Subcutaneous adipose tissue (tissue), 4 donors: Measurements from ENCODE around the gene DLL4. TPM values are rescaled to one million over a fixed set of nuclear protein-coding genes. Genes with fewer than 3 reads are reported as not detected.

Source experiments
- CTCF ChIP-seq: fragments of 450-650 bp; IDR thresholded peaks from one replicate; pipeline ENCODE4 v1.5.1; 2016; ENCODE audit warnings: low read depth, mild to moderate bottlenecking, control low read depth, antibody characterized with exemption, moderate library complexity
- total RNA-seq, 4 donors: library from RNA; depleted of rRNA; stranded (reverse); fragments of >200 nt; gene quantifications; one replicate each; pipeline ENCODE4 v1.1.0, GENCODE V29; 2016

The DLL4 gene
- total RNA-seq, 4 donors from 2014 or later, result 2.9 to 36.2 (median 9.8) TPM

- TF ChIP-seq CTCF, result no peak
Measured at GRCh38 chr15:40936234-40936708, 7.1 kb downstream of the DLL4 start.

- TF ChIP-seq CTCF, result no peak
Measured at GRCh38 chr15:40936709-40937666, 7.8 kb downstream of the DLL4 start.

GRCh38 chr15:40937762-40938535, 8.8 kb downstream of the DLL4 start:
- TF ChIP-seq CTCF, result no peak

- TF ChIP-seq CTCF, result no peak
Measured at GRCh38 chr15:40938536-40938870, 9.4 kb downstream of the DLL4 start.

GRCh38 chr15:40940296-40940801, 11.2 kb downstream of the DLL4 start:
- no peak for TF ChIP-seq CTCF

- no peak for TF ChIP-seq CTCF
Measured at GRCh38 chr15:40941068-40941527, 12.0 kb downstream of the DLL4 start.
